Mammary epithelial cell (primary cell): ENCODE measurements around the gene TOLLIP.

ENCODE experiments used
- CTCF ChIP-seq, 2 donors: IDR thresholded peaks in 1 of 2; conservative IDR thresholded peaks in 1 of 2; 2 replicates each; pipeline ENCODE4 v1.5.1; 2011 to 2012; ENCODE audit warnings: inconsistent platforms in 2 of 2, low read length in 2 of 2, mild to moderate bottlenecking in 2 of 2, control low read depth in 1 of 2, low read depth in 1 of 2; ENCODE audit not compliant: insufficient read depth in 1 of 2; ENCODE audit errors: extremely low read depth in 1 of 2
- EZH2 ChIP-seq: IDR thresholded peaks from 2 replicates; pipeline ENCODE4 v1.6.1; 2012; ENCODE audit warnings: low read length, inconsistent platforms, borderline replicate concordance

- TF ChIP-seq CTCF (conservative IDR thresholded peaks at IDR 0.05 in 1 of 2, IDR thresholded peaks at IDR 0.05 in 1 of 2; ENCODE audit: extremely low read depth in 1 of 2, insufficient read depth in 1 of 2, low read depth in 1 of 2, low read length in 2 of 2): no peak
- no peak for TF ChIP-seq EZH2
Observed at GRCh38 chr11:1307998-1308742, 1.3 kb downstream of the TOLLIP start.
